T-cell (primary cell): ENCODE data around the gene TTPAL. TPM values are rescaled to one million over a fixed set of nuclear protein-coding genes. Genes with fewer than 3 reads are reported as not detected.

Source experiments
- ATAC-seq, 4 experiments: fragments of 200-7000 bp in 3 of 4; fragments of 150-1000 bp in 1 of 4; cut with Tn5 transposase; replicated peaks in 1 of 4; 1 replicate in 3 of 4; 2 replicates in 1 of 4; pipeline ENCODE4 v1.10.0; 2021; ENCODE audit warnings: moderate library complexity in 3 of 4, mild to moderate bottlenecking in 2 of 4, moderate number of reproducible peaks in 1 of 4
- CTCF ChIA-PET, 2 donors: fragments of 300-600 bp; sonication (Branson Sonifier 250); formaldehyde crosslinking; loops; one replicate each; lab custom pipeline; 2022; ENCODE audit warnings: antibody characterized with exemption in 2 of 2; lab: Charles Lee
- POLR2A ChIA-PET, 2 donors: fragments of 300-600 bp; sonication (Branson Sonifier 250); formaldehyde crosslinking; loops; one replicate each; lab custom pipeline; 2022; ENCODE audit warnings: antibody characterized with exemption in 2 of 2; lab: Charles Lee
- DNase-seq, 35 experiments: peaks; one replicate each; pipeline versions ENCODE4 v3.0.0 to v3.0.0-alpha.2; 2013 to 2023
- H3K27ac ChIP-seq: one replicate; pipeline ENCODE4 v1.5.1; 2013; ENCODE audit warnings: low read length
- H3K27me3 ChIP-seq, 2 experiments: replicated peaks in 1 of 2; 1 replicate in 1 of 2; 2 replicates in 1 of 2; pipeline versions ENCODE4 v1.6.1 to v1.7.0; 2013; ENCODE audit warnings: low read length in 1 of 2, mixed read lengths in 1 of 2; ENCODE audit not compliant: control insufficient read depth in 2 of 2, insufficient read depth in 2 of 2; ENCODE audit errors: extremely low read depth in 1 of 2
- H3K36me3 ChIP-seq, 2 donors: 1 replicate in 1 of 2; 2 replicates in 1 of 2; pipeline versions ENCODE4 v1.6.1 to v1.7.0; 2013; ENCODE audit warnings: low read length in 1 of 2; ENCODE audit not compliant: control insufficient read depth in 2 of 2, insufficient read depth in 1 of 2; ENCODE audit errors: extremely low read depth in 1 of 2
- H3K4me1 ChIP-seq, 2 experiments: 1 replicate in 1 of 2; 2 replicates in 1 of 2; pipeline versions ENCODE4 v1.6.1 to v1.7.0; 2013; ENCODE audit warnings: low read length in 2 of 2, mixed read lengths in 1 of 2; ENCODE audit not compliant: insufficient read depth in 2 of 2, control insufficient read depth in 1 of 2; ENCODE audit errors: extremely low read depth in 1 of 2
- H3K4me3 ChIP-seq, 2 donors: 1 replicate in 1 of 2; 2 replicates in 1 of 2; pipeline versions ENCODE4 v1.5.1 to v1.7.0; 2013; ENCODE audit warnings: mild to moderate bottlenecking in 2 of 2, low read length in 1 of 2, moderate library complexity in 1 of 2; ENCODE audit not compliant: control insufficient read depth in 1 of 2; ENCODE audit errors: extremely low read depth in 1 of 2
- H3K9me3 ChIP-seq: 2 replicates; pipeline ENCODE4 v1.7.0; 2013
- H3K27ac Mint-ChIP-seq, 2 donors: one replicate each; pipeline ENCODE4 v1.8.0; 2020 to 2021; ENCODE audit warnings: mild to moderate bottlenecking in 2 of 2, mixed read lengths in 2 of 2
- H3K27me3 Mint-ChIP-seq, 2 donors: one replicate each; pipeline ENCODE4 v1.8.0; 2021 to 2022; ENCODE audit warnings: mixed read lengths in 2 of 2
- H3K36me3 Mint-ChIP-seq: one replicate; pipeline ENCODE4 v1.8.0; 2021; ENCODE audit warnings: mixed read lengths
- H3K4me1 Mint-ChIP-seq, 3 donors: one replicate each; pipeline ENCODE4 v1.8.0; 2020 to 2022; ENCODE audit warnings: mixed read lengths in 3 of 3, mild to moderate bottlenecking in 1 of 3
- H3K4me3 Mint-ChIP-seq, 3 donors: one replicate each; pipeline ENCODE4 v1.8.0; 2020 to 2022; ENCODE audit warnings: mild to moderate bottlenecking in 3 of 3, mixed read lengths in 3 of 3, moderate library complexity in 3 of 3
- H3K9me3 Mint-ChIP-seq, 3 donors: one replicate each; pipeline ENCODE4 v1.8.0; 2020 to 2022; ENCODE audit warnings: mixed read lengths in 3 of 3
- WGBS: methylation state at CpG from one replicate; pipeline ENCODE4 v1.1.5; 2013; ENCODE audit warnings: missing lambda C conversion rate; ENCODE audit not compliant: insufficient coverage; 5-methylcytosine and 5-hydroxymethylcytosine counted together
- total RNA-seq, 35 experiments: library from RNA in 6 of 35; stranded (reverse) in 6 of 35; fragments of 120-200 nt in 1 of 35; gene quantifications; one replicate each; pipeline versions ENCODE4 v1.2.1 to v1.2.4 and lab custom pipeline; 2013 to 2026

TTPAL gene
- total RNA-seq, 5 donors from 2014 or later (not counting 1 experiment from before 2014, with no cell fraction given): 14.6 to 19.2 (median 16.8) TPM

GRCh38 chr20:44429017-44429339 lies 46.7 kb upstream of the TTPAL start:
- H3K27ac ChIP-seq: no peak overlapping the region
- H3K9me3 Mint-ChIP-seq: no peaks in the 10 kb centered on the region
- peaks cover 0 to 18% of the 10 kb centered on the region in 2 experiments for H3K27me3 ChIP-seq
- WGBS: no CpG with 5 or more reads among the region's 2 CpGs
- ATAC-seq: no peak
- no peak overlapping the region for H3K4me3 ChIP-seq
- H3K36me3 ChIP-seq: no peaks in the 10 kb centered on the region
- ChIA-PET POLR2A (no interaction called here), CTCF (no interaction called here)
- DNase-seq: no peak
- peaks cover 3 to 8% of the 10 kb centered on the region in 2 donors for H3K27me3 Mint-ChIP-seq
- no peak overlapping the region for H3K27ac Mint-ChIP-seq
- no peaks in the 10 kb centered on the region for H3K4me1 ChIP-seq
- no peaks in the 10 kb centered on the region for H3K9me3 ChIP-seq
- no peaks in the 10 kb centered on the region for H3K36me3 Mint-ChIP-seq
- no peaks in the 10 kb centered on the region for H3K4me1 Mint-ChIP-seq
- no peak overlapping the region for H3K4me3 Mint-ChIP-seq

DNA sequence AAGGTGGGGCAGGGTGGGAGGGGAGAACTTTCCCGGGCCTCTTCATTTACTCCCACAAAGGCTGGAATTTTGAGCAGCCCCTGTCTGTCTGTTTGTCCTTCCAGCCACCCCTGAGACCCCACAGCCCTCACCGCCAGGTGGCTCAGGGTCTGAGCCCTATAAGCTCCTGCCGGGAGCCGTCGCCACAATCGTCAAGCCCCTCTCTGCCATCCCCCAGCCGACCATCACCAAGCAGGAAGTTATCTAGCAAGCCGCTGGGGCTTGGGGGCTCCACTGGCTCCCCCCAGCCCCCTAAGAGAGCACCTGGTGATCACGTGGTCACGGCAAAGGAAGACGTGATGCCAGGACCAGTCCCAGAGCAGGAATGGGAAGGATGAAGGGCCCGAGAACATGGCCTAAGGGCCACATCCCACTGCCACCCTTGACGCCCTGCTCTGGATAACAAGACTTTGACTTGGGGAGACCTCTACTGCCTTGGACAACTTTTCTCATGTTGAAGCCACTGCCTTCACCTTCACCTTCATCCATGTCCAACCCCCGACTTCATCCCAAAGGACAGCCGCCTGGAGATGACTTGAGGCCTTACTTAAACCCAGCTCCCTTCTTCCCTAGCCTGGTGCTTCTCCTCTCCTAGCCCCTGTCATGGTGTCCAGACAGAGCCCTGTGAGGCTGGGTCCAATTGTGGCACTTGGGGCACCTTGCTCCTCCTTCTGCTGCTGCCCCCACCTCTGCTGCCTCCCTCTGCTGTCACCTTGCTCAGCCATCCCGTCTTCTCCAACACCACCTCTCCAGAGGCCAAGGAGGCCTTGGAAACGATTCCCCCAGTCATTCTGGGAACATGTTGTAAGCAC lies 46.0 kb upstream of the TTPAL start:
- no peaks in the 10 kb centered on the region for H3K9me3 ChIP-seq
- 81% methylated on average over 8 of the region's 17 CpGs for WGBS
- ATAC-seq (no peak), DNase-seq (no peak)
- no peak overlapping the region for H3K4me3 Mint-ChIP-seq
- H3K27me3 Mint-ChIP-seq: peaks cover 3 to 8% of the 10 kb centered on the region in 2 donors
- H3K9me3 Mint-ChIP-seq: no peaks in the 10 kb centered on the region
- H3K27ac ChIP-seq: no peak overlapping the region
- H3K4me3 ChIP-seq: no peak overlapping the region
- no peaks in the 10 kb centered on the region for H3K36me3 Mint-ChIP-seq
- no peaks in the 10 kb centered on the region for H3K4me1 ChIP-seq
- no peaks in the 10 kb centered on the region for H3K36me3 ChIP-seq
- peaks cover 0 to 22% of the 10 kb centered on the region in 2 experiments for H3K27me3 ChIP-seq
- ChIA-PET POLR2A (no interaction called here), CTCF (no interaction called here)
- H3K27ac Mint-ChIP-seq: no peak overlapping the region
- H3K4me1 Mint-ChIP-seq: no peaks in the 10 kb centered on the region

DNA sequence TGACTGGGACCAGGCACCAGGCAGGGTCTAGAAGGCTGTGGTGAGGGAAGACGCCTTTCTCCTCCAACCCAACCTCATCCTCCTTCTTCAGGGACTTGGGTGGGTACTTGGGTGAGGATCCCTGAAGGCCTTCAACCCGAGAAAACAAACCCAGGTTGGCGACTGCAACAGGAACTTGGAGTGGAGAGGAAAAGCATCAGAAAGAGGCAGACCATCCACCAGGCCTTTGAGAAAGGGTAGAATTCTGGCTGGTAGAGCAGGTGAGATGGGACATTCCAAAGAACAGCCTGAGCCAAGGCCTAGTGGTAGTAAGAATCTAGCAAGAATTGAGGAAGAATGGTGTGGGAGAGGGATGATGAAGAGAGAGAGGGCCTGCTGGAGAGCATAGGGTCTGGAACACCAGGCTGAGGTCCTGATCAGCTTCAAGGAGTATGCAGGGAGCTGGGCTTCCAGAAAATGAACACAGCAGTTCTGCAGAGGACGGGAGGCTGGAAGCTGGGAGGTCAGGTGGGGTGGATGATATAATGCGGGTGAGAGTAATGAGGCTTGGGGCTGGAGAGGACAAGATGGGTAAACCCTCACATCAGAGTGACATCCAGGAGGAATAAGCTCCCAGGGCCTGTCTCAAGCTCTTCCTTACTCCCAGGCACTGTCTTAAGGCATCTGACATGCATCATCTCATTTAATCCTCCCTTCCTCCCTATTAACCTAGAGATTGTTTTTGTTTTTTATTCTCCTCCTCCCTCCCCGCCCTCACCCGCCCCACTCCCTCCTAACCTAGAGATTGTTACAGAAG lies 45.2 kb upstream of the TTPAL start:
- H3K27me3 ChIP-seq: peaks cover 0 to 22% of the 10 kb centered on the region in 2 experiments
- Mint-ChIP-seq H3K27me3 (peaks cover 3 to 8% of the 10 kb centered on the region in 2 donors), H3K4me1 (no peaks in the 10 kb centered on the region), H3K4me3 (no peak overlapping the region), H3K9me3 (no peaks in the 10 kb centered on the region), H3K27ac (no peak overlapping the region), H3K36me3 (no peaks in the 10 kb centered on the region)
- DNase-seq: no peak
- ATAC-seq: no peak
- no peaks in the 10 kb centered on the region for H3K36me3 ChIP-seq
- no peaks in the 10 kb centered on the region for H3K4me1 ChIP-seq
- no peak overlapping the region for H3K27ac ChIP-seq
- no peaks in the 10 kb centered on the region for H3K9me3 ChIP-seq
- H3K4me3 ChIP-seq: no peak overlapping the region
- CTCF ChIA-PET: no interaction called here
- POLR2A ChIA-PET: no interaction called here
- 80% methylated on average over 1 of the region's 7 CpGs for WGBS

- ATAC-seq: no peak
- Histone ChIP-seq H3K27me3 (peaks cover 0 to 22% of the 10 kb centered on the region in 2 experiments), H3K9me3 (no peaks in the 10 kb centered on the region), H3K27ac (no peak overlapping the region), H3K4me1 (no peaks in the 10 kb centered on the region), H3K4me3 (no peak overlapping the region), H3K36me3 (no peaks in the 10 kb centered on the region)
- Mint-ChIP-seq H3K9me3 (no peaks in the 10 kb centered on the region), H3K27ac (no peak overlapping the region), H3K4me3 (no peak overlapping the region), H3K27me3 (peaks cover 3 to 8% of the 10 kb centered on the region in 2 donors), H3K36me3 (no peaks in the 10 kb centered on the region), H3K4me1 (no peaks in the 10 kb centered on the region)
- ChIA-PET POLR2A (no interaction called here), CTCF (no interaction called here)
- WGBS: 82% methylated on average over 2 of the region's 4 CpGs
- no peak for DNase-seq
Measured at GRCh38 chr20:44431118-44431501, 44.6 kb upstream of the TTPAL start.

GRCh38 chr20:44431502-44432234 lies 44.0 kb upstream of the TTPAL start:
- Mint-ChIP-seq H3K36me3 (no peaks in the 10 kb centered on the region), H3K4me3 (no peak overlapping the region), H3K27ac (no peak overlapping the region), H3K4me1 (no peaks in the 10 kb centered on the region), H3K9me3 (no peaks in the 10 kb centered on the region), H3K27me3 (peaks cover 3 to 8% of the 10 kb centered on the region in 2 donors)
- ChIA-PET POLR2A (interaction anchor here in 1 of 2 donors (0.6 kb wide), 1 partner anchor 970 kb away, joined by 12 read pairs; no protein-coding TSS in a partner anchor), CTCF (no interaction called here)
- Histone ChIP-seq H3K9me3 (no peaks in the 10 kb centered on the region), H3K27ac (no peak overlapping the region), H3K27me3 (peaks cover 0 to 22% of the 10 kb centered on the region in 2 experiments), H3K36me3 (no peaks in the 10 kb centered on the region), H3K4me1 (no peaks in the 10 kb centered on the region), H3K4me3 (no peak overlapping the region)
- 81% methylated on average over 6 of the region's 11 CpGs for WGBS
- DNase-seq: no peak
- ATAC-seq: no peak
